ENCODE measurements around the gene PTPN23.

Gene PTPN23

DNA sequence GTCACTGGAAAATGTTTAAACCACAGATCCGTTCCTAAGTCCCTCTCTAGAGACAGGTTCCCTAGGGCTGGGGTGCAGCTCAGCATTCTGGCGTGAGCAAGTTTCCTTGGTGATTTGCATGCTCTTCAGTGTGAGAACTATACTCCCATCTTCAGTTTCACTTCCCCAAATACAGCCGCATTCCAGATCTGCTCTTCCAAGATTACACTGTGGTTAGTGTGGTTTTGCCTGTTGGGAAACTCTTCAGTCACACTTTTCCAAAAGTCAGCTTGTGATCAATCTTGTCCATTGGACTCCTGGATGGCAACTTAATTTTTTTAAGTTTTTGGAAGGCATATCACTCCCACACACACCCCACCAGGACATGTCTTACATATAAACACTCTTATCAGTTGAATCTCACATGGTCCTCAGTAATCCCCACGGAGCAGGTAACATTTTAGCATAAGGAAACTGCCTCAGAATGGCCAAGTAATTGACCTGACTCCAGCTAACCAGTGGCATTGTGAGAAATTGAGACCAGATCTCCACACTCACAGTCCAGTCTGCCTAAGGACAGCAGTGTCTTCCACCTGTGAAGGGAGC lies 33.5 kb upstream of the PTPN23 start:
- Histone ChIP-seq H3K9me3 (ENCODE audit: insufficient read depth, low read depth, low read length) (no peaks in the 10 kb centered on the region), H2AFZ (ENCODE audit: low read length) (no peak overlapping the region), H3F3A (ENCODE audit: low read depth) (no peaks in the 10 kb centered on the region), H3K4me1 (ENCODE audit: insufficient read depth, low read length, poor library complexity, severe bottlenecking) (no peaks in the 10 kb centered on the region), H4K20me1 (ENCODE audit: insufficient read depth, low read length, poor library complexity, severe bottlenecking) (no peaks in the 10 kb centered on the region), H3K4me2 (ENCODE audit: low read depth, low read length, poor library complexity, severe bottlenecking) (no peak overlapping the region), H3K4me3 (ENCODE audit: low read length, poor library complexity, severe bottlenecking) (no peak overlapping the region), H3K9me2 (replicated peaks; ENCODE audit: low read depth, low read length) (no peaks in the 10 kb centered on the region), H3K36me3 (ENCODE audit: insufficient read depth, low read length) (peaks cover 25% of the 10 kb centered on the region; the same call in 1 of the 2 replicates), H3K27me3 (ENCODE audit: insufficient read depth, low read length, poor library complexity, severe bottlenecking) (no peaks in the 10 kb centered on the region), H3K9ac (ENCODE audit: low read depth, low read length, poor library complexity, severe bottlenecking) (no peak overlapping the region), H3K79me2 (ENCODE audit: insufficient read depth, low read length) (no peaks in the 10 kb centered on the region)
- TF ChIP-seq, protein P1, sequence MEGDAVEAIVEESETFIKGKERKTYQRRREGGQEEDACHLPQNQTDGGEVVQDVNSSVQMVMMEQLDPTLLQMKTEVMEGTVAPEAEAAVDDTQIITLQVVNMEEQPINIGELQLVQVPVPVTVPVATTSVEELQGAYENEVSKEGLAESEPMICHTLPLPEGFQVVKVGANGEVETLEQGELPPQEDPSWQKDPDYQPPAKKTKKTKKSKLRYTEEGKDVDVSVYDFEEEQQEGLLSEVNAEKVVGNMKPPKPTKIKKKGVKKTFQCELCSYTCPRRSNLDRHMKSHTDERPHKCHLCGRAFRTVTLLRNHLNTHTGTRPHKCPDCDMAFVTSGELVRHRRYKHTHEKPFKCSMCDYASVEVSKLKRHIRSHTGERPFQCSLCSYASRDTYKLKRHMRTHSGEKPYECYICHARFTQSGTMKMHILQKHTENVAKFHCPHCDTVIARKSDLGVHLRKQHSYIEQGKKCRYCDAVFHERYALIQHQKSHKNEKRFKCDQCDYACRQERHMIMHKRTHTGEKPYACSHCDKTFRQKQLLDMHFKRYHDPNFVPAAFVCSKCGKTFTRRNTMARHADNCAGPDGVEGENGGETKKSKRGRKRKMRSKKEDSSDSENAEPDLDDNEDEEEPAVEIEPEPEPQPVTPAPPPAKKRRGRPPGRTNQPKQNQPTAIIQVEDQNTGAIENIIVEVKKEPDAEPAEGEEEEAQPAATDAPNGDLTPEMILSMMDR (conservative IDR thresholded peaks at IDR 0.05; ENCODE audit: low read length) = no peak
- no peak for TF ChIP-seq EZH2phosphoT487 (IDR thresholded peaks at IDR 0.05; ENCODE audit: borderline replicate concordance)

DNA sequence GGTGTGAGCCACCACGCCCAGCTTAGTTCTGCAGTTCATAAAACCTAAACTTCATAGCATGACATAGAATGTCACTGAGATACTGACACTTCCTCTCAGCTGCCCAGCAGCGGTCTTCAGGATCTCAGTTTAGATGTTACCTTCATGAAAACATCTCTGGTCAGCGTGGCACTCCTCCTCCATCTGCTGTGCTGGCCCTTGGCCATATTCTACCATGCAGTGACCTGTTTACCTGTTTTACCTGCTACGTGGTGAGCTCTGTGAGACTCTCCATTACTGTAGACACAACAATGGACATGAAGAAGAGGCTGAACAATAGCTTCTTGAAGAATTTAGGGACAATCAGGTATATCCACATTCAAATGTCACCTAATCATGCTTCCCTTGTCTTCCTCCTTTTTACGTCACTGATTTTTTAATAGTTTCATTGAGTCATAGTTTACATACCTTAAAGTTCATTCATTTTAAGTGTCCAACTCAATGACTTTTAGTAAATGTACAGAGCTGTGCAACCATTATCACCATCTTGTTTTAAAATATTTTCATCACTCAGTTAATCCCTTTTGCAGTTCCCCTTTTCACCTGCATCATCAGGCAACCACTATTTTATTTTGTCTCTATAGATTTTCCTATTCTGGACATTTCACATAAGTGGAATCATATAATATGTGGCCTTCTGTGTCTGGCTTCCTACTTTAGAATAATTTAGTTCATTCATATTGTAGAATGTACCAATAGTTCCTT lies 32.2 kb upstream of the PTPN23 start:
- Histone ChIP-seq H3K27me3 (ENCODE audit: insufficient read depth, low read length, poor library complexity, severe bottlenecking) (no peaks in the 10 kb centered on the region), H2AFZ (ENCODE audit: low read length) (no peak overlapping the region), H3K9me3 (ENCODE audit: insufficient read depth, low read depth, low read length) (no peaks in the 10 kb centered on the region), H3K4me3 (ENCODE audit: low read length, poor library complexity, severe bottlenecking) (no peak overlapping the region), H3K9me2 (replicated peaks; ENCODE audit: low read depth, low read length) (no peaks in the 10 kb centered on the region), H4K20me1 (ENCODE audit: insufficient read depth, low read length, poor library complexity, severe bottlenecking) (no peaks in the 10 kb centered on the region), H3K4me2 (ENCODE audit: low read depth, low read length, poor library complexity, severe bottlenecking) (no peak overlapping the region), H3K4me1 (ENCODE audit: insufficient read depth, low read length, poor library complexity, severe bottlenecking) (no peaks in the 10 kb centered on the region), H3F3A (ENCODE audit: low read depth) (no peaks in the 10 kb centered on the region), H3K36me3 (ENCODE audit: insufficient read depth, low read length) (peaks cover 17% of the 10 kb centered on the region; the same call in 1 of the 2 replicates), H3K9ac (ENCODE audit: low read depth, low read length, poor library complexity, severe bottlenecking) (no peak overlapping the region), H3K79me2 (ENCODE audit: insufficient read depth, low read length) (no peaks in the 10 kb centered on the region)
- TF ChIP-seq, protein P1 (conservative IDR thresholded peaks at IDR 0.05; ENCODE audit: low read length) = no peak
- TF ChIP-seq EZH2phosphoT487 (IDR thresholded peaks at IDR 0.05; ENCODE audit: borderline replicate concordance) = no peak

DNA sequence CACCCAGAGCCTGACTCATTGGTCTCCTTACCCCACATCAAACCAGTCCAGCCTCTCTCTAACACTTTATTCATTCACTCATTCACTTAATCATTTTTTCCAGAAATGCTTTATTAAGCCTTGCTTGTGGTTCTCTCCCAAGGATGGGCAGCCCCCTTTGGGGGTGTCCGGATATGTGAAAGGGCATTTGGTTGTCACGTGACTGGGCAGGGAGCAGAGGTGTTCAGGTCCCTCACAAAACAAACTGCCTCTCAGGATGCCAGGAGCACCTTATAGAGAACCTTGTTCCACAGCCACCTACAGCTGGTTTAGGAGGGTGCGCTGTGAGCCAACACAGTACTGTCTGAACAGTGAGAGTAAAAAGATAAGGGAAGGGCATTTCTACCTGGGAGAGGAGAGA lies 25.8 kb upstream of the PTPN23 start:
- no peaks in the 10 kb centered on the region for H3K36me3 ChIP-seq (ENCODE audit: insufficient read depth, low read length)
- no peaks in the 10 kb centered on the region for H3K9me2 ChIP-seq (replicated peaks; ENCODE audit: low read depth, low read length)
- TF ChIP-seq, protein P1 (conservative IDR thresholded peaks at IDR 0.05; ENCODE audit: low read length) = no peak
- no peaks in the 10 kb centered on the region for H4K20me1 ChIP-seq (ENCODE audit: insufficient read depth, low read length, poor library complexity, severe bottlenecking)
- H3K79me2 ChIP-seq (ENCODE audit: insufficient read depth, low read length) = no peaks in the 10 kb centered on the region
- H3K9ac ChIP-seq (ENCODE audit: low read depth, low read length, poor library complexity, severe bottlenecking) = no peak overlapping the region
- H3F3A ChIP-seq (ENCODE audit: low read depth) = no peaks in the 10 kb centered on the region
- H3K4me3 ChIP-seq (ENCODE audit: low read length, poor library complexity, severe bottlenecking) = no peak overlapping the region
- no peaks in the 10 kb centered on the region for H3K27me3 ChIP-seq (ENCODE audit: insufficient read depth, low read length, poor library complexity, severe bottlenecking)
- H3K4me2 ChIP-seq (ENCODE audit: low read depth, low read length, poor library complexity, severe bottlenecking) = no peak overlapping the region
- no peak overlapping the region for H2AFZ ChIP-seq (ENCODE audit: low read length)
- H3K4me1 ChIP-seq (ENCODE audit: insufficient read depth, low read length, poor library complexity, severe bottlenecking) = no peaks in the 10 kb centered on the region
- H3K9me3 ChIP-seq (ENCODE audit: insufficient read depth, low read depth, low read length) = peaks cover 10% of the 10 kb centered on the region; the same call in 1 of the 2 replicates
